Head of caudate nucleus (tissue), 42 donors: ENCODE data around the gene CLEC2B.

Source experiments
- DNase-seq, 42 donors: peaks; one replicate each; pipeline versions ENCODE4 v3.0.0 to v3.0.0-alpha.2; 2020 to 2021; ENCODE audit warnings: mixed read lengths in 7 of 42
- intact Hi-C: fragments of 100-400 bp; cut with DNase I; formaldehyde crosslinking; loops from one replicate; pipeline ENCODE4 v1.15.0; 2022

The CLEC2B gene

DNA sequence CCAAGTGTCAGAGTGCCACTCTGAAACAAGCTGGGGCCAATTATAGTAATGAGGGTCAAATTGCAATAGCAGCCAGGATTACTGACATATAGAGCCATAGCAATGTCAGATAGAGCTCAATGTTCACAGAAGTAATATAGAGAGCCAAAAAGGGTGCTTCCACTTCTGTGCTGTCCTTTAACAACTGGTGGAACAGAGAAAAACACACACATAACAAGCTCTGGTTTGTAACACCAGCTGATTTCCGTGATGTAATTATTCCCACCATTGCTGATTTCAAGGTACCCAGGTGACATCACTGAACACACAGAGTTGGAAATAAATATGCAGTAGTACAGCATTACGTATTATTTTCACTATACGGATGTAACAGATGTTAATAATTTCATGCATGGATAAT is 3.0 kb upstream of the CLEC2B start:
- DNase-seq: no peak

GRCh38 chr12:9870286-9870866 is 1.2 kb upstream of the CLEC2B start:
- DNase-seq: no peak
- intact Hi-C loops: no loop called here

More for the DNA sequence above, 3.0 kb upstream of the CLEC2B start:
- intact Hi-C loops: no loop called here

- no peak for DNase-seq
- intact Hi-C loops: no loop called here
Observed at GRCh38 chr12:9868951-9869306, 225 bp downstream of the CLEC2B start.

- DNase-seq: no peak
- intact Hi-C loops: no loop called here
Observed at GRCh38 chr12:9868311-9868801, 798 bp downstream of the CLEC2B start.

GRCh38 chr12:9867531-9867930 is 1.6 kb downstream of the CLEC2B start:
- DNase-seq: no peak
- intact Hi-C loops: no loop called here

DNA sequence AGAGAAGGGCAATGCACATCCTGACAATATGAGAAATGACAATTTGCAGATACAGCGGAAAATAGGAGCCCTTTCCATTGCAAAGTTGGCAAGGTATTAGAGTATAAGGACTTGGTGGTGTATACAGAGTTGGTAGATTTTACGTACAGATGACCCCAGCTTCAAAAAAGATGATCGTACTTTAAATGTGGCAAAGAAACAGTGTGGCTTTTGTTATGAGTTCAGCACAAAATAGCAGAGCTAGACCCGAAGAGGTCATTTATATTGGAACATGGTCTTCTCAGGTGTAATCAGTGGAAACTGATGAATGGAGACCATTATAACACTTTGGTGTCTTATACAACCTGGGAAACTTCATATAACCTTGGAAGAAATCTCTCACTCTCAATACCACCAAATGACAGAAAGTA is 2.3 kb downstream of the CLEC2B start:
- intact Hi-C loops: no loop called here
- no peak for DNase-seq

DNA sequence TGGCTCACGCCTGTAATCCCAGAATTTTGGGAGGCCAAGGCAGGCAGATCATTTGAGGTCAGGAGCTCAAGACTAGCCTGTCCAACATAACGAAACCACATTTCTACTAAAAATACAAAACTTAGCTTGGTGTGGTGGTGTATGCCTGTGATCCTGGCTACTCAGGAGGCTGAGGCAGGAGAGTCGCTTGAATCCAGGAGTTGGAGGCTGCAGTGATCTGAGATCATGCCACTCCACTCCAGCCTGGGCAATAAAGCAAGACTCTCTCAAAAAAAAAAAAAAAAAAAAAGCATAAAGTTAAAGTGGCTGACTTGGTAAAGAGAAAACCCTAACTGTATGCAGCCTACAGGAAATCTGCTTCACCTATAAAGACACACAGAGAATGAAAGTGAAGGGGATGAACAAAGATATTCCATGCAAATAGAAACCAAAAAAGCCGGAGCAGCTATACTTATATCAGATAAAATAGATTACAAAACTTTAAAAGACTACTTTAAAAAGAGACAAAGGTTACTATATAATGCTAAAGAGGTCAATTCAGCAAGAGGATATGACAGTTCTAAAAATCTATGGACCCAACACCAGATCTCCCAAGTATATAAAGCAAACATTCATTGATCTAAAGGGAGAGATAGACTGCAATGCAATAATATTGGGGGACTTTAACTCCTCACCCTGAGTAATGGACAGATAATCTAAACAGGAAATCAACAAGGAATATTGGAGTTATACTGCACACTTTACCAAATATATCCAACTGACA is 4.1 kb downstream of the CLEC2B start:
- intact Hi-C loops: no loop called here
- DNase-seq: no peak

DNA sequence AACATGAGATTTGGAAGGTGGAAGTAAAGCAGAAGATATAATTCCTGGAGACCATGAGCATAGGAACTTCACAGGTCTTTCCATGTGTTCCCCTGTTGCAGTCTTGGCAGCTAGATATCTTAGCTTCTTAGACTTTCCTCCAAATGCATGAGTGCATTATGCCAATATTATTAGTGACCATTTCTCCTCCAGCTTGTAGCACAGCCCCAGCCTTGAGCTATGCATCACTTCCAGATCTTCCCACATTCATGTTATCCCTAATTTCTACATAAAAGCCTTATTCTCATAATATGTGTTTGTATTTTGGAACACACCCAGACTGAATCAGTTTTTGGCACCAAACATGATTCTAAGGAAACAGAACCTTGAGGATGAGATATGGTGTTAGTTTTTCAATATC is 11.0 kb downstream of the CLEC2B start:
- intact Hi-C loops: no loop called here
- DNase-seq: no peak

- no peak for DNase-seq
- intact Hi-C loops: no loop called here
Observed at GRCh38 chr12:9856894-9857293, 12.3 kb downstream of the CLEC2B start.

DNA sequence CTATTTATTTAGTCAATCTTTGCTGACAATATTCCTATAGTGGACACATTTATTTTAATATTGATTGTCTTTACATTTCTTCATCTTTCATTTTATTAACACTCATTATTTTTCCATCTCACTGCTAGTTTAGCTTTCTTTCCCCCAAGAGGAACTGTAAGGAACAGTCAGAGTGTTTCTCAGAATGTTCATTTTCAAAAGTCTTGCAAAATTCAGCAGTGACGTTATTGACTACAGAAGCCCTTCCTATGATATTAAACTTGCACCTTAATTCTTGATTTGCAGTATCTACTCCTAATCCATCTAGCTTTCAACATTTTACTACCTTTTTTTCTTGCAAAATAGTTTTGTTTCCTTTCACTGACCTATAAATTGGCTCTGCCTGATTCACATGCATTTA is 13.0 kb downstream of the CLEC2B start:
- no peak for DNase-seq

GRCh38 chr12:9851927-9852326 is 17.2 kb downstream of the CLEC2B start:
- intact Hi-C loops: no loop called here
- no peak for DNase-seq

More for the DNA sequence above, 13.0 kb downstream of the CLEC2B start:
- intact Hi-C loops: no loop called here

DNA sequence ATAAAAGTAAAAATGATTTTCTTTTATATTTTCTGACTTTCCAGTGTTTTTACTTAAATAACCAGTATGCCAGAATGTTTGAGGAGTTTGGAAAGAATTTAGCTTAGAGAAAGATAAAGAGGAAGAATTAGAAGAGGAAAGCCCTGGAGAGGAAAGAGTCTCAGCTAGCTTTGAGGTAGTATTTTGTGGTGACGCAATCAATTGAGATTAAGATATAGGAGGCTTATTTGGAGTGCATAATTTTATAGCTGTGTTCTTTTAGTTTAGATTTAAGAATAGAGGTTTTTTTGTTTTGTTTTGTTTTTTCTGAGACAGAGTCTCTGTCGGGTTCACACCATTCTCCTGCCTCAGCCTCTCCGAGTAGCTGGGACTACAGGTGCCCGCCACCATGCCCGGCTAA is 18.1 kb downstream of the CLEC2B start:
- intact Hi-C loops: no loop called here
- DNase-seq: no peak

- no peak for DNase-seq
- intact Hi-C loops: no loop called here
Observed at GRCh38 chr12:9848899-9849298, 20.3 kb downstream of the CLEC2B start.

- DNase-seq: no peak
- intact Hi-C loops: no loop called here
Observed at GRCh38 chr12:9843407-9843806, 25.7 kb downstream of the CLEC2B start.

GRCh38 chr12:9831720-9832119 is 37.4 kb downstream of the CLEC2B start:
- DNase-seq: no peak
- intact Hi-C loops: no loop called here

DNA sequence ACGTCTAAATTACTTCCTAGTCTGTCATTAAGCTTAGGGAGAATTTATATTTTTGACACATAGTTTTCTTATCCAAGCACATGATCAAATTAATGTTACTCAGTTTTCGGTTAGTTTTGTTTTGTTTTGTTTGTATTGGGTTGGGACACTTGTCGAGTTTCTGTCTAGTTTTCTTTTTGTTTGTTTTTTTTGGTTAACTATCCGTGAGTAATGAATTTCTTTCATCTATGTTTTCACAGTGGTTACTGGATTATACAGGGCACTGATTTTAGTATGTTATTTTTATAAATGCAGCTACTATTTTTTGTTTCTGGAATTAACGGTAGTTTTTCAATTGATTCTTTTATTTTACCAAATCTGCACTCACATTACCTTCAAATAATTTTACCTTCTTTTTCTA is 39.2 kb downstream of the CLEC2B start:
- intact Hi-C loops: no loop called here
- DNase-seq: no peak

- DNase-seq: no peak
- intact Hi-C loops: no loop called here
Observed at GRCh38 chr12:9829483-9829882, 39.7 kb downstream of the CLEC2B start.

DNA sequence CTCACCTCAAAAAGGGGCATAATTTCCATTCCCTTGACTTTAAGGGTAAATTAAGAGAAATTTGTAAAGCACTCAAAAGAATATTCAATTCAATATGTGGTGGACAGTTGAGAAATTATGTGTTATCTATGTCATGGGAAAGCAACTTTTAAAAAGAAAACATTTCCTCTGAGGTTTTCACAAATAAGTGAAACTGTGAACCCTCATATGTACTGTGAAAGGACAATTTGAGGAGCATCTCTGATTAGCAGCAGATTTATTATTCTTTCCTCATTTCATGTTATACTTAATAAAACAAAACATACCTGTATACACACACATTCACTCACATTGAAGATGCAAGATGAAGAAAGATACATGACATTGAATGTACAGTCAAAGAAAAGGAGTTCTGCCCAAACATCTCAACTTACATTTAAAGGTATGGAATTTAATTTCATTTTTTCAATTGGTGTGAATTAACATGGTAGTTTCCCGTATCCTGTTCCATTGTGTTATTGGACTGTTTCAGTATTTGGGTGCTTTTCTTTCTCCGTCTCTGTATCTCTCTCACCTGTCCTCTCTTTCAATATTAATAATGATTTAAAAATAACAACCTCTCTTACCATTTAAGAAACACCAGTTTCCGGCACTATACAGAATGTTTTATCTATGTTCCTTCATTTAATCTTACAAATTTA is 41.8 kb downstream of the CLEC2B start, which contains the start of gene KLRF1:
KLRF1 (plus strand) TSS at position 273 of the 680 bp plus-strand sequence; CDS start at position 337, 64 bp downstream.
- intact Hi-C loops: no loop called here
- no peak for DNase-seq

- intact Hi-C loops: no loop called here
- no peak for DNase-seq
Observed at GRCh38 chr12:9820281-9820930, 48.7 kb downstream of the CLEC2B start.
